Left ventricle myocardium superior (tissue), 1 donor: ENCODE results near the gene ABI1. TPM values are rescaled to one million over a fixed set of nuclear protein-coding genes. Genes with fewer than 3 reads are reported as not detected.

Experiments used
- ATAC-seq: fragments of 200-7000 bp; cut with Tn5 transposase; one replicate; pipeline ENCODE4 v1.9.1; 2020; ENCODE audit warnings: mild to moderate bottlenecking, moderate library complexity
- DNase-seq: peaks from one replicate; pipeline ENCODE4 v3.0.0-alpha.2; 2020
- intact Hi-C: fragments of 100-400 bp; cut with micrococcal nuclease; formaldehyde crosslinking; loops from one replicate; pipeline ENCODE4 v1.11.0; 2022
- total RNA-seq: library from RNA; stranded (reverse); fragmentation: NEBNext Ultra II Directional; extraction: Animal tissue kit (Norgen Biotek cat#: 25700); gene quantifications from one replicate; pipeline ENCODE4 v1.2.1, GENCODE V29; 2021
- donor health status: DM: no; HTN: yes; CAD: no; lungs with severe emphysema.

The ABI1 gene
- total RNA-seq, 1 donor from 2014 or later: 27.2 TPM

DNA sequence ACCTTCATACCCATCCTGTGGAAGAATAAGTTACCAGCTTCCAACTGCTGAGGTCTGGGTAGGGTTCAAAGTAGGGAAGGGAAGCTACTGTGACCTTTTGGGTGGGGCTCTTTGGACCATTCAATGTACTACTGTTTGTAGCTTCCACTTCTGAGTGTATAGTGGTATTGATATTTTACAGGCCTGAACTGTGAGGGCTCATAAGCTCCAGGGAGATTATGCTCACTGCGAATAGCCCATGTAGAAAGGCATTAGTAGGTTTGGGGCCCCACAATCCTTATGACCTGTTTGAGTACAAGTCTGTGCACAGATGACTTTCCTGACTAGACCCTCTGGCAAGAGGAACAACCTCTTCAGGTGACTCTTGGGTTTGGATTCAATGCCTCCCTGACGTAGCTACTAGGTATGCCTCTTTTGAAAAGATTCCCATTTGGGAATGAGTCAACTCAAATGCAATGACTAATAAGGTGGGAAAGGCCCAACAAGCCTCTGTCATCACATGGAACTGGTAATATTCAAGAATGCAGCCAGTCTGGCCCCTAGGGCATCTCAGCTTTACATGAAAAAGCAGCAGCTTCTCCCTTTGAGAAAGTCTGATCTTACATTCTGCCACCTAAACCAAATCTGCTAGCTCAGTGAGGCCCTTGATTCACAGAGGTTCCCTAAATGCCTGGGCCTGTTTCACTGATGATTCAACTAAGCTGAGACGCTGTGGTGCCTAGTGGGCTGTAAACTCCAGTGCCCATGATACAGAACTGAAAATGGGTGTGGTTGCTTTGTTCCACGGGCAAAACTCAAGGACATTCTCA, 79.8 kb downstream of the ABI1 start:
- ATAC-seq: no peak
- intact Hi-C loops: no loop called here
- DNase-seq: no peak

DNA sequence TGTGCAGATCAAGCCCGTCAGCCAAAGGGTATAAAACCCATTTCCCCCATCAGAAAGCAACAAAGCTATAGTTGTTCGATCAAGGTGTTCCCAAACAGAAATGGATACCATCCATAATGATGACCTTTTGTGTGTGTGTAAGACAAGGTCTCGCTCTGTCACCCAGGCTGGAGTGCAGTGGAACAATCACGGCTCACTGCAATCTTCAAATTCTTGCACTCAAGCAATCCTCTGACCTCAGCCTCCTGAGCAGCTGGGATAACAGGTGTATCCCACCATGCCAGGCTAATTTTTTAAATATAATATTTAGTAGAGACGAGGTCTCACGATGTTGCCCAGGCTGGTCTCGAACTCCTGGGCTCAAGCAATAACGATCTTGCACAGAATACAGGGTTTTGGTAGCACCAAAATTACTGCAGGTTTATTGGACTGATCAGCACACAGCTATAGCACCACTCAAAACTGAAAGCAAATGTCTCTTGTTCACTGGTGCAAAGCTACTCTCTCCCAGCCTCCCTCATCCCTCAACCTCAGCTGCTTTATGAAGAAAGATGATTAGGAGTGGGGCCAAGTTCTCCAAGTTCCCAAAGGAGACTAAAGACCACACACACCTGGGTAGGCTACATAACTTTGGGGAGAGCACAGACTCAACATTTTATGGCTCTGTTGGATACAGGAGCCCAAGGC, 80.5 kb downstream of the ABI1 start:
- intact Hi-C loops: no loop called here
- no peak for DNase-seq
- no peak for ATAC-seq

DNA sequence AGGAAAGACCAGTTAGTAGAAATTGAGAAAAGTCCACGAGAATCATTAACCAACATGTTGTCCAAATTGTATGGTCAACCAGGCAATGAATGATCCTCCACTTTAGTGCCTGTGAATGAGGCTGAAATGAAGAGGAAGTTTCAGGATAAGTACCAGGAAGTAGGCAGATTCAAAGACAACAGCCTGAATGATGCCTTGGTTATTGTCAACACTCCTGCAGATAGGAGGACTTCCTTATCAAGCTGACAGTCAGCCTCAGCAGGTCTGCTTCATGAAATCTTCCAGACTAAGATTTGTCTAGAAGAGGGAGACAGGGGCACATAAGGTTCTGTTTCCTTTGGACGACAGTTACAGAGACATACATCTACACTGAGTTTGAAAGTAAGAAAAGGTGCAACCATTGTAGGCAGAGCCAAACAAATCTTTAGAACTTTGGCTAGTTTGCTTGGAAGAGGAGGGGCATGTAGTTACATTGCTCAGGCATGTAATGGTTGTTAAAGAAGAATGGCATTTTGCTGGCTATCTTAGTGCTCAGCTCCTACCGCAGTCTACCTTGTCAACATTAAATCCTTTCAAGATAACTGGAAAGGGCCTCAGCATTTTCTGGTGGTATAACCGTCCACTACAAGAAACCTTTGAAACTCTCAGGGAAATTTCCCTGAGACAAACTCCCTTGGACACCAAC, 81.4 kb downstream of the ABI1 start:
- intact Hi-C loops: no loop called here
- ATAC-seq (no peak), DNase-seq (no peak)

DNA sequence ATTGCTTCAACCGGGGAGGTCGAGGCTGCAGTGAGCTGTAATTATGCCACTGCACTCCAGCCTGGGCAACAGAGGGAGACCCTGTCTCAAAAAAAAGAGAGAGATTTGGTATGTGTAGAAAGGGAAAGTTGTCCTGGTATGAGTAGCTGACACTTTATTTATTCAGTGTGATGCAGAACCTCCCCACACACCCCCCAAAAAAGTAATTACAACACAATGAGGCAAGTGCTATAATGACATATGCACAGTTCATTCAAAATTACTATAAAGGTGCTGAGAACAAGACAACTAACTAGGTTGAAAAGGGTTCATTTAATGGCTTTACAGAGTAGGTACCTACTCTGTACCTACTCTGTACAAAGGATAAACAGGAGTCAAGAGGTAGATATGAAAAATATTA, 83.1 kb downstream of the ABI1 start:
- intact Hi-C loops: no loop called here
- ATAC-seq (no peak), DNase-seq (no peak)

DNA sequence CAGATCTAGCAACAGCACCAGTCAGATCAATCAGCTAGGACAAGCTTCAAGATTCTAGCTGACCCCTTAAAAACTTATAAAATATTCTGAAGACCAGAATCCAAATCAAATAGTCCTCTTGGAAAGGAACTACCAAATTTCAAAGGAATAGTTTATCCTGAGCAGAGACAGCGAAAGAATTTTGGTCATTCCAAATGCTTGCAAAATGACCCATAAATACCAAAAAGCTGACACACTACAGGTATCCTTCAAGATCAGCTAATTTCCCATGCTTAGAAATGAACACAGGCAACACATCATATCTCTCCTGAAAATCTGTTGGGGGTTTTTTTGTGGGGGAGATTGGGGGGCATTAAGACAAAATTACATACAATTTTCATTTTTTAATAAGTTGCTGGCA, 84.5 kb downstream of the ABI1 start:
- DNase-seq (no peak), ATAC-seq (no peak)
- intact Hi-C loops: no loop called here

DNA sequence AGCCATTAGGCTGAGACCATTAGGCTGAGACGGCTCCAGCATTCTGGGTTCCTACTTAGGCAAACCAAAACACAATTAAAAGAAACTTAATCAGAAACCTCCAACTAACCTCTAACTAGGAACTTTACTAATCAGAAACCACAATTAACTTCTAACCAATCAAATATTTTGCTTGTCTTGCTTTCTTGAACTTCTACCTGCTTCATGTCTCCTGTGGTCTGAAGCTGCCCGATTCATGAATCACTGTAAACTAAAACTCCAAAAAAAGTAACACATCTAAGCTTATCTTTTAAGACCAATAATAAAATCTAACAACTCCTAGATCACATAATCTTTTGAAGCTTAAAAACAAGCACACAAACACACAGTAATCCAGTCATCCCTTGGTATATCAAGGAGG, 87.1 kb downstream of the ABI1 start:
- DNase-seq (no peak), ATAC-seq (no peak)
- intact Hi-C loops: no loop called here

DNA sequence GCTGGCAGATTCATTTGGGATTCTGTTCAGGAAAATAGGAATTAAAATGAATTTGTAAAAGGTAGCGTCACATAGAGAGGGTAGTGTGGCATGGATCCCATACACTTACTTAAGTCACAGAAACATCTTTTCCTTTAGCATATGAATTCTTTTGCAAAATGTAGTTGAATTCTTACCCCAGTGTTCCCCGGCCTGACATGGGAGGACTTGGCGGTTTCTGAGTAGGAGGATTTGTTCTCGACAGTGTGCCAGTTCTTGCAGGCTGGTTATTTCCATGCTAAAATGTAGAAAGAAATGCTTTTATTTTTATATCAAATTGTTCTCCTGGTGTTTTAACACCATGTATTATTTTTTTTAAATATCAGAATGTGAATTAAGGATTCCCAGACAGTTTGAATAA, 90.7 kb downstream of the ABI1 start:
- ATAC-seq: no peak
- intact Hi-C loops: no loop called here
- DNase-seq: no peak

DNA sequence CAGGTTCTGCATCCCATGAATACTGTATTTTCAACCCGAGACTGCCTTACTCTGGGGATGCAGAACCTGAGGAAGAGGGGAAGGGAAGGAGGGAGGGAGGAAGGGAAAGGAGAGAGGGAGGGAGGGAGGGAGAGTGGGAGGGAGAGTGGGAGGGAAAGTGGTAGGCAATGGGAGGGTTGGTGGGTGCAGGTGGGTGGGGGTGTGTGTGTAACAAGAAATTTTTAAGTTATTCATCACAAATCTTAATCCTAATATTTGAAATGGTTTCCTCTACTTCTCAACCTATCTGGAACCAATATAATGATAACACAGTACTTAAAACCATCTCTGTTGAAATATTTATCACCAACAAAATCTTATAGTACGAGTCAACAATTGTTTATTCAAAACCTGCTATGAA, 95.2 kb downstream of the ABI1 start:
- ATAC-seq (no peak), DNase-seq (no peak)
- intact Hi-C loops: no loop called here

DNA sequence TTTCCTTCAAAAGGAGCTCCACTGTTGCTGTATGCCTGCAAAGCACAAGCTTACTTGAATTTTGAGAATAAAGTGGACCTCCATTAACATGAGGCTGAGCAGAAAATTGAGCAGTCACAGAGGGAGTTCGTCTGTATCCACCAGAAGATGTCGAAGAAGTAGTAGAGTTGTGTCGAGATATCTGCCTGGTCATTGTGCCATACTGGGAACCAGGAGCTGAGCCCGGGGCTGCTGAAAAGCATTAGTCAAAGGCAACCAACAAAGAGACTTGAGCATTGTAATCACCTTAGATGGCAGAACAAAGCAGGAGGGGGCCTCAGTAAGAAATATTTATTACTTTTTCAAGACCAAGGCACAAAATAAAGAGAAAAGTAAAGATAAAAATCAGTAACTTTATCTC, 101.8 kb downstream of the ABI1 start:
- intact Hi-C loops: no loop called here
- ATAC-seq: no peak
- no peak for DNase-seq

DNA sequence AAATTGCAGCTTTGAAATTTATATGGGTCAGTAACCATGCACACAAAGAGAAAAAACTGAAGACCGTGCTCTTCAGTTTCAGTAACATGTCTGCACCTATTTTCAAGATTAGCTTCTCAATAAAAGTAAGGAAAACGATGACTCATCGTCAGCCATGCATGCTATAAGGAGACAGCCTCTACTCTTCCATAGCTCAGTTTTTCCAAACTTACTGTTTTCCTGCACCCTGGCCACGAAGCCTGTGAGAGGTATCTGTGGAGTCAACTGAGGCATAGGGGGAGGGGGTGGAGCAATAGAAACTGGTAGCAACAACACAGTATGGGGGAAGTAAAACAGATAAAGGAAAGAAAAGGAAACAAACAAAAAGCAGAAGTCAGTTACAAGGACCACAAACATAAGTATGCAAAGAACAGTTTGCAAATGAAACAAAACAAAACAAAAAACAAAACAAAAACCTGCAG, 105.3 kb downstream of the ABI1 start:
- intact Hi-C loops: no loop called here
- DNase-seq (no peak), ATAC-seq (no peak)

DNA sequence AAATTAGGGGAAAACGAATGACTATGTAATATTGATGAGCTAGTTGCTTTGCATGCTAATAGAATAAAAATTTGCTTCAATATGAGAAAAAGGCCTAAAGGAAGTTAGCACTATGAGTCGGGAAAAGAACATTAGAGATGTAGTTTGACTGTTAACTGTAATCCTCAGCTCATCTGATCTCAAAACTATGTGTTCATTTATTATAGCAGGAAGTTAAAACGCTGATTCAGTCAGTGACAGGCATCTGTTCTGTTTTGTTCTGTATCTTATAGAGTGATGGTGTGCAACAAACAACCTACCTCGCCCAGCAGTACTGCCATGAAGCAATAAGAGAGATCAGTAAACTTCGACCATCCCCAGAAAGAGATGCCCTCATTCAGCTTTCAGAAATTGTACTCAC, 114.7 kb downstream of the ABI1 start:
- no peak for ATAC-seq
- intact Hi-C loops: no loop called here

DNA sequence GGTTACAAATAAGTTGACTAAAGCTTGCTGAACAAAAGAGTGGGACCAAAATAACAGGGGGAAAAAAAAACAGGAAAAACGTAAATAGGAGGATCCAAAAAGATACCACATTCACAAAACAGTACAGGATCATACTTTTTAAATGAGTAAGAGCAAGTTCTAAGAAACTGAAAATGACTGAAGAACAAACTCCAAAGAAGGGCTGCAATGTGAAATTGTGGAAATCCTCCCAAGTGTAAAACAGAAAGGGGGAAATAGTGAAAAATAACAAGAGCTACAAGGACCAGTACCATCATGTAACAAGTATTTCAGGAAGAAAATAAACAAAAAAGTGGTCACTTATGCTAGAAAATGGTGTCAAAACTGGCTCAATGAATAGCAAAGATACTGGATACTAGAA, 116.9 kb downstream of the ABI1 start:
- DNase-seq: no peak
- ATAC-seq: no peak
- intact Hi-C loops: no loop called here

More for the DNA sequence above, 114.7 kb downstream of the ABI1 start:
- no peak for DNase-seq

DNA sequence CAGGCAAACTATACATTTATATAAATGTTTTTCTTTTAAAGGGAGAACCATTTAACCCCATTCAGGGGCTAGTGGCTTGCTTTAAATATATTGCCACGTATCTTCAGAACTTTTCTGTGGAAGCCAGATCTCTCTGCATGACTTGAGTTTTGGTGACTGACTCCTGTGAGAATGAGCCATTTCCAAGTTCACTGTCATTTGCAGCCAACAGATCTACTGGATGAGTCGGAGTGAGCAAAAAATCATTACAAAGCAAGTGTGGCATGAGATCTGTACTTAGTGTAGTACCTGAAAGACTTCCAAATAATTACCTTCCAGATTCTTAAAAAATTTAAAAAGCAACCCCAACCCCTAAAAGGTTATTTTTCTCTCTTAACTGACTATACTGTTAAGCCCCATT, 117.7 kb downstream of the ABI1 start:
- ATAC-seq (no peak), DNase-seq (no peak)
- intact Hi-C loops: no loop called here

DNA sequence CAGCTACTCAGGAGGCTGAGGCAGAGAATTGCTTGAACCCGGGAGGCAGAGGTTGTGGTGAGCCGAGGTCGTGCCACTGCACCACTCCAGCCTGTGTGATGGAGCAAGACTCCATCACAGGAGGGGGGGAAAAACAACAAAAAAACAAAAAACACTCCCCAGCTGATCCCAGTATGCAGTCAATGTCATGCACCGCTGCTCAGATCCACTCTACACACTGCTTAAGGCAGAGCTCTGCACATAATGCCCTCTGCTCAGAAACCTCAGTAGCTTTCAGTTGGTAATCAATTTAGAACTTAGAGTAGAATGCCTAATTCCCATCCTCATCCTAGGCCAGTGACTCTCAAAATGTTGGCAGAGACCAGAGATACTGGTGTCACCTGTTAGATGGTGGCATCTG, 119.4 kb downstream of the ABI1 start:
- intact Hi-C loops: no loop called here
- ATAC-seq: no peak
- no peak for DNase-seq

DNA sequence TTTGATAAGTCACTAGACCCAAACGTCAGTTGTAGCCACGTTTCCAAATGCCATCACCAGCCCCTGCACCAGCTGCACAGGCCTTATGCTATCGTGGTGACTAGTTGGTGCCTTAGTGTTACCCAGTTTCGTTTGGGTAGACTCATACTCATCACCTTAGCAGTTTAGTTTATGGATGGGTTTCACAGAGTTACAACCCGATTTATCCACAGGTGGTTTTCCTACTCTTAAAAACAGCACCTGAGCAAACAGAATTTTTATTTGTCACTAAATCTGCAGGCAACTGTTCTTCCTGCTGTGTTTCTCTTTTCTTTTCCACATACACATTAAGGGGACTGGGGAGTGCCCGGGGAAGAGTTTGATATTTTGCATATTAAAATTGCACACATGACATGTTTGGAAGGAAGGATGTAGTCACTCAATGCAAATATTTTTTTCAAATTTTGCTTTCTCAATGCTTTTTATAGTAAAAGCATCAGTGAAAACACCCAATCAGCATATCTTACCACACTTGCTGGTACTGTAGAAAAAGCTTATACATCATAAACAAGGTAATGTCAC, 121.6 kb downstream of the ABI1 start:
- intact Hi-C loops: no loop called here
- no peak for DNase-seq
- ATAC-seq: no peak

DNA sequence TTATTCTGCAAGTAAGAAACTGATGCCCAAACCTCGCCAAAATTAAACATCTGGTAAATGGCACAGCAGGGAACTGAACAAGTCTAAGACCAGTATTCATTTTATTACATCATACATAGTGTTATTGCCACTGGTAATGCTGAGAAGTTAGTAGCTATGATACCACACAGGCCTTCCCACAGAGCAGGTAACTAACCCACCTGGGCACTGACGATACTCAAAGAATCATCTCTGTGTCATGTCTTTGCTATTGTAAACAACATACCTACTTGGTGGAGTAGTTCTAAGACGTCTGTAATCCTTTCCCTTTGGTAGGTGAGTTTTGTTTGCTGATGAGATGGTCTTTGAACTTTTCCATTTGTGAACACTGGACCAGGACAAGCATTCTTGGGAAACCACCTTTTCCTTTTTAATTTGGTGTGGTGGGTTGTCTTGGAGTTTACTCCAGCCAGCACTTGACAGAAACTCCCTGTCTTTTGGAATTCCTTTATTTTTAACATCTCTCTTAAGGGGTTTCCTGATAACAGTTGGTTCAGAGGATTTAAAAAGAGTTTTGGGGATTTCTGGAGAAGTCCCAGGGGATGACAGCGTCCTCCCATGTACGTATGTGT, 122.4 kb downstream of the ABI1 start:
- ATAC-seq (no peak), DNase-seq (no peak)
- intact Hi-C loops: no loop called here

DNA sequence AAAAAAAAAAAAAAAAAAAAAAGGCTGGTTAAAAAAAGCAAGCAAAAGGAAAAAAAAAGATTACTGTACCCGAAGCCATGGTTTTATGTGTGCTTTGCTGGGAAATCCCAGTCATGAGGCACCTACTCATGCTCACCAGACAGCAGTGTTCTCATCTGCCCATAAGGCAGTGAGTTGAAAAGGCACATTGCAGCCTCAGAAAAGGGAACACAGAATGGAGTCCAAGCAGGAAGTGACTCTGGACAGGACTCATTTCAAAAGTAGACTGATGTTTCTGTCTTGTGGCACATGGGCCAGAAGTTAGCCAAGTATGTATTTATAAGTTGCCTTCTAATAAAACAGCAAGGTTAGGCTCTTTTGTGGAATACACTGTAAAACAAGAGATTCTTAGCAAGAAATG, 123.0 kb downstream of the ABI1 start:
- DNase-seq: no peak
- intact Hi-C loops: no loop called here
- peak; percentile 57 for ATAC-seq

DNA sequence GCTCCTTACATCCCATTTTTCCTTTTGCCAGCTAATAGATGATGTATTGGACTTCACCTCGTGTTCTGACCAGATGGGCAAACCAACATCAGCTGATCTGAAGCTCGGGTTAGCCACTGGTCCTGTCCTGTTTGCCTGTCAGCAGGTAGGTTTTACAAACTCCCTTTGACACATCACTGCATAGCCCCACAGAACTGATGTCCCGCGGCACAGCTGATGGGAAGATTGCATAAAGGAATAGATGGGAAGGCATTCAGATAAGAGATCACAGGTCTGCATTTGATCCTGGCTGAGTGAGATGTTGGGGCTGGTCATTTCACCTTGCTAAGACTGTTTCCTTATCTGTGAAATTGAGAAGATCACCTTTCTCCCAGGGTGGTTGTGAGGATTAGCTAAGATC, 125.3 kb downstream of the ABI1 start:
- intact Hi-C loops: no loop called here
- no peak for ATAC-seq
- DNase-seq: no peak

DNA sequence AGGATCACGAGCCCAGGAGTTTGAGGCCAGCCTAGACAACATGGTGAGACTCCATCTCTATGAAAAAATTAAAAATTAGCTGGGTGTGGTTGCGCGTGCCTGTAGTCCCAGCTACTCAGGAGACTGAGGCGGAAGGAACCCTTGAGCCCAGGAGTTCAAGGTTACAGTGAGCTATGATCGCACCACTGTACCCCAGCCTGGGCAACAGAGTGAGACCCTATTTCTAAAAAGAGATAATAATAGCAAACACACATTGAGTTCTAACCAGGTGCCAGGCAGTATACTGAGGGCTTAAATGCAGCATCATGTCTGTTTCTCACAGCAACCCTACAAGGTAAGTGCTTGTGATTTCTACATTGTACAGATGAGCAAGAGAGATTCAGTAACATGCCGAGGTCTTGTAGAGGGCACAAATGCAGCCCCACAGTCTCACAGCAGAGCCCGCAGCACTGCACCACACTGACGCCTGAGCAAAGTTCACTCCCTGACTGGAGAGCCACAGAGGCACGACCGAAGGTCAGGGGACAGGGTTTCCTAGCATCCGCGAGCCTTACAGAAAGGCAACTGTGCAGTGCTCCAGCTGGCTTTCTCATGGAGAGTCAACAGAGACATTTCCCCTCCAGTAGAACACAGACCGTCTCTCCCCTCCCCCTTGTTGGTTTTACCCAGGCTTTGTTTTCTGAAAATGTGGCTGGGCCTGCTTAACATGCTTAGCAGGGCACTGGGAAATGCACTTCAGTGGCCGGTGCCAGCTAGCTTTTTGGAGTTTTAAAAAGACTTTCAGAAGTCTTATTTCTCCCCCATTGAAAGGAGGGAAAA, 126.8 kb downstream of the ABI1 start:
- no peak for ATAC-seq
- no peak for DNase-seq
- intact Hi-C loops: no loop called here
